GM10266 (cell line): ENCODE data around the gene CEP85L.

Experiments
- DNase-seq: peaks from one replicate; pipeline ENCODE4 v3.0.0; 2012; ENCODE audit errors: extremely low spot score
- TF ChIP-seq, protein P1 (sequence below): IDR thresholded peaks from 2 replicates; pipeline ENCODE4 v1.5.1; 2012; ENCODE audit warnings: mild to moderate bottlenecking, low read depth; ENCODE audit not compliant: control insufficient read depth, insufficient read depth; ENCODE audit errors: missing control alignments

The CEP85L gene

DNA sequence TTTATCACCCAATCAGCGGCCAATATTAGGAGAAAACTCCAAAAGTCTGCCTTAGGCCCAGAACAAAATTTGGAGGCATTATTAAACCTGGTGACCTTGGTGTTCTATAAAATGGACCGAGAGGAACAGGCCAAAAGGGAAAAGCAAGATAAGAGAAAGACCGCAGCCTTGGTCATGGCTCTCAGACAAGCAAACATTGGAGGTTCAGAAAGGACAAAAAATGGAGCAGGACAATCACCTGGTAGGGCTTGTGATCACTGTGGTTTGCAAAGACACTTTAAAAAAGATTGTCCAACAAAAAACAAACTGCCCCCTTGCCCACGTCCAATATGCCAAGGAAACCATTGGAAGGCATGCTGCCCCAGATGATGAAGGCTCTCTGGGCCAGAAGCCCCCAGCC is 31.2 kb downstream of the CEP85L start:
- DNase-seq = no peak
- TF ChIP-seq, protein P1, sequence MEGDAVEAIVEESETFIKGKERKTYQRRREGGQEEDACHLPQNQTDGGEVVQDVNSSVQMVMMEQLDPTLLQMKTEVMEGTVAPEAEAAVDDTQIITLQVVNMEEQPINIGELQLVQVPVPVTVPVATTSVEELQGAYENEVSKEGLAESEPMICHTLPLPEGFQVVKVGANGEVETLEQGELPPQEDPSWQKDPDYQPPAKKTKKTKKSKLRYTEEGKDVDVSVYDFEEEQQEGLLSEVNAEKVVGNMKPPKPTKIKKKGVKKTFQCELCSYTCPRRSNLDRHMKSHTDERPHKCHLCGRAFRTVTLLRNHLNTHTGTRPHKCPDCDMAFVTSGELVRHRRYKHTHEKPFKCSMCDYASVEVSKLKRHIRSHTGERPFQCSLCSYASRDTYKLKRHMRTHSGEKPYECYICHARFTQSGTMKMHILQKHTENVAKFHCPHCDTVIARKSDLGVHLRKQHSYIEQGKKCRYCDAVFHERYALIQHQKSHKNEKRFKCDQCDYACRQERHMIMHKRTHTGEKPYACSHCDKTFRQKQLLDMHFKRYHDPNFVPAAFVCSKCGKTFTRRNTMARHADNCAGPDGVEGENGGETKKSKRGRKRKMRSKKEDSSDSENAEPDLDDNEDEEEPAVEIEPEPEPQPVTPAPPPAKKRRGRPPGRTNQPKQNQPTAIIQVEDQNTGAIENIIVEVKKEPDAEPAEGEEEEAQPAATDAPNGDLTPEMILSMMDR = no peak

DNA sequence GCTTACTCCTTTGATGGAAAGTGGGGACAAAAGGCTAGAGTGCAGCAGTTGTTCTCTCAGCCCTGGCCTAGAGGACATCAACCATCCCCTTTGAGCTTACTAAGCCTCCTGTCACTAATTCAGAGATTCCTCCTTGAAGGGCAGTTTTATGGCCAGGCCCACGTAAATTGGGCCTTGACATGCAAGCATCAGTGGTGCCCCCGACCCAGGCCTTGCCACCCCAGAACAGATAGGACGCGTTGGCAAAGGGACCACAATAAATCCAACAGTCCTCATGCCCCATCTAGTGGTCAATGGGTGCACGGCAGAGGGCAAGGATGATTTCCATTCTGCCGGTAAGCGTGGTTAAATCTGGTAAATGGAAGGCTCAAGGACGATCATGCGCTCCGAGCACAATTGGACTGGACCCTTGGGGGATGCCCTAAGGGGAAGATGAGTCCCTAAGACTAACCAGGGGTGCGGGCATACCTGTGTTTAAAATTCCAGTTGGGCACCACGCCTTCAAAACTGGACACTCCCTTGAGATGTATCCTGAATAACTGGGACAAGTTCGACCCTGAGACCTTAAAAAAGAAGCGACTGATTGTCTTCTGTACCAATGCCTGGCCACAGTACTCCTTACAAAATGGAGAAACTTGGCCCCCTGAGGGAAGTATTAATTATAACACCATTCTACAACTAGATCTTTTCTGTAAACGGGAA is 32.6 kb downstream of the CEP85L start:
- TF ChIP-seq, protein P1 = peak; percentile 86
- DNase-seq = peak; percentile 47

DNA sequence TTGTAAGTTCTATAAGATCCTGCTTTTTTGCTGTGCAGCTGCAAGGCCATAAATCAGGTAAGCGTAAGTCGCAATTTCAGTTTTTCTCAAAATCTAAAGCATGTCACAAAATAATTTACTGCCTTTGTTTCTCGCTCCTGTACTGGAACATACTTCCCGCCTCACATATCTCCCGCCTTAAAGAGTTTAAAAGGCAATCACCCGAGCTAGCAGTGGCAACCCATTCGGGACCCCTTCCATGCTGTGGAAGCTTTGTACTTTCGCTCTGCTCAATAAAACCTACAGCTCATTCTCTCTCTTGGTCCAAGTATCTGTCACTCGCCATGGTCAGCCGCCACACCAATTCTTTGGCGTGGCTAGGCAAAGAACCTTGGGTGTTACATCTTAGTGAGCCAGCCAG is 34.0 kb downstream of the CEP85L start:
- TF ChIP-seq, protein P1 = no peak
- no peak for DNase-seq

DNA sequence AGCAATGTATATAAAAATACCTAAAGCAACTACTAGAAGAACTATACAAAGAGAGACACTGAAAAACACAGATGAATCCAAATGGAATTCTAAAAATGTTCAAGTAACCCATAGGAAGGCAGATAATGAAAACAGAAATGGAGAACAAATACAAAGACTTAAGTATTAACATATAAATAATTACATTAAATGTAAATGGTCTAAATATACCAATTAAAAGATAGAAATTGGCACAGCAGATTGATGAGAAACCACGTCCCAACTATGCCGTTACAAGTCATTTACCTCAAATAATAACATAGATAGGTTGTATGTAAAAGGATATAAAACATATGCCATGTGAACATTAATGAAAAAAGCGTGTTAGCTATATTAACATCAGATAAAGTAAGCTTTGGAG is 40.1 kb downstream of the CEP85L start:
- no peak for DNase-seq
- TF ChIP-seq, protein P1 = no peak

DNA sequence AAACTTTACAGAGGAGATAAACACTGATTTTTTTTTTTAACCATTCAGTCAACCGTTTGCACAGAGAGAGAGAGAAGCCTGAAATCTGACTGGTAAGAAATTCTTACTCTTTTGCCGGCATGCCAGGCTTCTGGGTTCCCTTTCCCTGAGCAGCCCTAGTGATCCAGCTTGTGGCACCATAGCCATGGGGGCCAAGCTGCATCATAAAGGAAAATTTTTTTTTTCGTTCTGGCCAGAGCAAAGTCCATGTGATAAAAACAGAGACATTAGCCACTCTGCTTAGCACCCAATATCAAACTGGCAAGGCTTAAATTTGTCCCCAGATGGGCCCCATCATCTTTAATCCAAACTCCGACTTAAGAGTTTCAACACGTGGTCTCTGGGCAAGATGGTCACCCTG is 44.5 kb downstream of the CEP85L start:
- TF ChIP-seq, protein P1 = no peak
- no peak for DNase-seq

DNA sequence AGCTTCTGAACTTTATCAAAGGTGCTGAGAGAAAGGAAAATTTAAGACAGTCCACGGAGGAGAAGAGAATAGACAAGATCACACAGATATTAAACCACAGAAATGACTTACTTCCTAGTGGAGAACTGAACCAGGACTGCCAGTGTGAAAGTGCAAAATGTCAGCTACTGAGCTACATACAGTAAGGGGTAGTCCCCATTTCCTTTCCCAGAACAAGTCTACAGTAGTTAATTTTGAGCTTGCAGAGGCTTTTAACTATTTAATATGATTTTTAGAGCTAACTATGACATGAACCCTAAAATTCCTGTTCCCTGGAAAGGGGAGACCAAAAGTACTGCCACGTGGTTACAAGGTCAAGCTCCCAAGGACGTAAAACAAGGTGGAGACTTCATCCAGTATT is 45.1 kb downstream of the CEP85L start:
- DNase-seq = peak; percentile 23
- TF ChIP-seq, protein P1 = no peak

DNA sequence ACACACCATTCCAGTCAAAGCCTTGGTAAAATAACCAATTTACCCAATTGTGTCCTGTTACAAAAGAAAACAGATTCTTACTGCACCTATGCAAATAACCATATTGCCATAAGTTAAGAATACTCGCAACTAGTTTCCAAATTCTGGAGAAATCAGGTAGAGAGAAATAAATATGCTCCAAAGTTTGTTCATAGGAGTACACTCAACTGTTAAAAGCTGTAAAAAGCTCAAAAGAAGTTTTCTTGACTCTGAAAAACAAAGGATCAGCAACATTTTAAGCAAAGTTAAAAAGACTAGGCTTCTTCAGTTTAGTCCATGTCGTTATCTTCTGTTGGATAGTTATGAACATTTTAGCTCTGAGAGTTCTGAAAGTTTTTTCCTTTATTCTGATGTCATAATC is 48.0 kb downstream of the CEP85L start:
- TF ChIP-seq, protein P1 = no peak
- no peak for DNase-seq
